Endothelial cell of umbilical vein (primary cell): ENCODE results near the gene STK38L. TPM values are rescaled to one million over a fixed set of nuclear protein-coding genes. Genes with fewer than 3 reads are reported as not detected.

Experiments
- BruUV-seq: library from RNA; stranded (reverse); fragments of 400-500 nt; replicated peaks from 2 replicates; lab custom pipeline; 2021; lab: Mats Ljungman, UMichigan
- CTCF ChIA-PET: fragments of 300-600, 350-600 bp; sonication (Branson Sonifier 250); formaldehyde crosslinking; loops from one replicate; lab custom pipeline; 2021; ENCODE audit warnings: antibody characterized with exemption, inconsistent platforms; lab: Charles Lee
- POLR2A ChIA-PET: fragments of 300-600, 350-600 bp; sonication (Branson Sonifier 250); formaldehyde crosslinking; loops from one replicate; lab custom pipeline; 2021; ENCODE audit warnings: antibody characterized with exemption, inconsistent platforms; lab: Charles Lee
- DNase-seq: peaks from one replicate; pipeline ENCODE4 v3.0.0-alpha.2; 2011; ENCODE audit warnings: low read depth, low spot score
- FAIRE-seq: peaks from 2 replicates; lab custom pipeline; 2011; peaks lifted over from hg19 to GRCh38; lab: Jason Lieb, UNC
- H2AFZ ChIP-seq: 2 replicates; pipeline ENCODE4 v1.6.0; 2012; ENCODE audit warnings: low read depth, low read length, control low read depth, inconsistent platforms
- H3K27ac ChIP-seq: 2 replicates; pipeline ENCODE4 v1.5.1; 2011; ENCODE audit warnings: low read depth, mild to moderate bottlenecking, control low read depth, low read length, moderate library complexity; ENCODE audit not compliant: insufficient read depth
- H3K27me3 ChIP-seq, 2 experiments: 2 replicates each; pipeline versions ENCODE4 v1.6.0 to v1.6.1; 2011; ENCODE audit warnings: low read length in 2 of 2, mixed read lengths in 1 of 2; ENCODE audit not compliant: control insufficient read depth in 2 of 2, insufficient read depth in 2 of 2
- H3K36me3 ChIP-seq, 2 experiments: 2 replicates in 1 of 2; 3 replicates in 1 of 2; pipeline ENCODE4 v1.5.1; 2011; ENCODE audit warnings: low read length in 2 of 2, mild to moderate bottlenecking in 1 of 2, moderate library complexity in 1 of 2; ENCODE audit not compliant: control insufficient read depth in 2 of 2, insufficient read depth in 2 of 2; ENCODE audit errors: extremely low read depth in 1 of 2
- H3K4me1 ChIP-seq: 3 replicates; pipeline ENCODE4 v1.5.1; 2011; ENCODE audit warnings: mild to moderate bottlenecking, low read length; ENCODE audit not compliant: control insufficient read depth, insufficient read depth; ENCODE audit errors: extremely low read depth
- H3K4me2 ChIP-seq: 2 replicates; pipeline ENCODE4 v1.6.1; 2011; ENCODE audit warnings: low read length, control low read depth, mixed read lengths; ENCODE audit not compliant: insufficient read depth
- H3K4me3 ChIP-seq, 3 experiments: fragments of 200-600 bp in 1 of 3; sonication (generic), shearing (Covaris generic) in 1 of 3; replicated peaks in 1 of 3; 2 replicates each; pipeline ENCODE4 v1.5.1; 2011 to 2016; ENCODE audit warnings: control low read depth in 3 of 3, low read length in 3 of 3, mild to moderate bottlenecking in 2 of 3, inconsistent platforms in 1 of 3, low read depth in 1 of 3, moderate library complexity in 1 of 3; ENCODE audit not compliant: insufficient read depth in 1 of 3
- H3K79me2 ChIP-seq: 2 replicates; pipeline ENCODE4 v1.6.0; 2012; ENCODE audit warnings: low read length, inconsistent platforms; ENCODE audit not compliant: control insufficient read depth, insufficient read depth
- H3K9ac ChIP-seq: replicated peaks from 2 replicates; pipeline ENCODE3; 2011; ENCODE audit warnings: low read length, control low read depth; ENCODE audit not compliant: insufficient read depth; ENCODE audit errors: extremely low read depth
- H3K9me1 ChIP-seq: replicated peaks from 3 replicates; pipeline ENCODE4 v1.6.0; 2011; ENCODE audit warnings: mild to moderate bottlenecking, low read length; ENCODE audit not compliant: control insufficient read depth, insufficient read depth; ENCODE audit errors: extremely low read depth
- H3K9me3 ChIP-seq: replicated peaks from 2 replicates; pipeline ENCODE4 v1.5.1; 2012; ENCODE audit warnings: low read length, inconsistent platforms; ENCODE audit not compliant: control insufficient read depth, insufficient read depth
- H4K20me1 ChIP-seq: replicated peaks from 2 replicates; pipeline ENCODE3; 2011; ENCODE audit warnings: mild to moderate bottlenecking, low read length; ENCODE audit not compliant: control insufficient read depth, insufficient read depth; ENCODE audit errors: extremely low read depth
- CTCF ChIP-seq, 2 donors: IDR thresholded peaks; 1 replicate in 1 of 2; 2 replicates in 1 of 2; pipeline ENCODE4 v1.5.1; 2011; ENCODE audit warnings: low read length in 2 of 2, mild to moderate bottlenecking in 2 of 2, moderate library complexity in 2 of 2, control low read depth in 1 of 2, inconsistent platforms in 1 of 2, low read depth in 1 of 2; ENCODE audit not compliant: insufficient read depth in 1 of 2; ENCODE audit errors: extremely low read depth in 1 of 2
- GATA2 ChIP-seq: IDR thresholded peaks from 2 replicates; pipeline ENCODE4 v1.7.0; 2011; ENCODE audit warnings: low read depth, mild to moderate bottlenecking, moderate library complexity, mixed read lengths, low read length; ENCODE audit not compliant: insufficient read length, insufficient read depth
- MAX ChIP-seq: IDR thresholded peaks from 2 replicates; pipeline ENCODE4 v1.6.1; 2011; ENCODE audit not compliant: insufficient read depth, insufficient read length
- MYC ChIP-seq: IDR thresholded peaks from one replicate; pipeline ENCODE4 v1.6.1; 2011; ENCODE audit warnings: mild to moderate bottlenecking, low read depth, low read length
- POLR2A ChIP-seq: IDR thresholded peaks from 2 replicates; pipeline ENCODE4 v1.6.1; 2012; ENCODE audit warnings: low read depth, mild to moderate bottlenecking, control low read depth, low read length
- dilution Hi-C: fragments of 300-500 bp; cut with MboI; formaldehyde crosslinking; loops from one replicate; pipeline ENCODE4 v1.15.0; 2019; ENCODE audit warnings: low sequenced_read_pairs; ENCODE audit not compliant: extremely low pct_ligation_motif_present
- intact Hi-C: fragments of 100-400 bp; cut with micrococcal nuclease; formaldehyde crosslinking; loops from one replicate; pipeline ENCODE4 v1.10.0; 2022
- polyA plus RNA-seq, 4 experiments: library from polyadenylated mRNA; depleted of rRNA in 3 of 4; stranded (reverse) in 3 of 4; unstranded in 1 of 4; fragments of >200 nt; gene quantifications; 2 replicates each; pipeline versions ENCODE4 v1.2.1 to v1.2.3, GENCODE V29; 2011 to 2012; ENCODE audit warnings: missing spikeins in 1 of 4
- total RNA-seq: library from RNA; stranded (reverse); gene quantifications from 2 replicates; pipeline ENCODE4 v1.2.3, GENCODE V29; 2021

STK38L gene
- total and polyA plus RNA-seq, 2 donors (not counting 3 experiments of a cell fraction or from before 2014, with no cell fraction given): 14.7 to 58.4 TPM

- Histone ChIP-seq H2AFZ (no peak overlapping the region), H3K79me2 (no peaks in the 10 kb centered on the region), H3K9me1 (no peaks in the 10 kb centered on the region), H3K27me3 (no peaks in the 10 kb centered on the region), H3K9me3 (no peaks in the 10 kb centered on the region), H3K36me3 (no peaks in the 10 kb centered on the region), H3K4me1 (no peaks in the 10 kb centered on the region), H3K4me3 (no peak overlapping the region), H3K27ac (no peak overlapping the region), H3K9ac (no peak overlapping the region), H3K4me2 (no peak overlapping the region), H4K20me1 (no peaks in the 10 kb centered on the region)
- TF ChIP-seq GATA2: no peak
- TF ChIP-seq MAX: no peak
- FAIRE-seq (no peak), DNase-seq (no peak)
- no TSS peak for BruUV-seq
- dilution Hi-C loops (no loop called here), intact Hi-C loops (no loop called here)
- ChIA-PET CTCF (interaction anchor here (1.1 to 1.2 kb wide), 2 partner anchors 68 to 222 kb away, joined by 3 to 4 read pairs; no protein-coding TSS in a partner anchor), POLR2A (no interaction called here)
These were observed 6.0 kb upstream of the STK38L start for GRCh38 chr12:27237790-27238771.

- no TSS peak for BruUV-seq
These were observed 1.1 kb upstream of the STK38L start for GRCh38 chr12:27243006-27243405.

More at GRCh38 chr12:27243006-27243405, 1.1 kb upstream of the STK38L start:
- Histone ChIP-seq H4K20me1 (no peaks in the 10 kb centered on the region), H3K9ac (no peak overlapping the region), H3K36me3 (no peaks in the 10 kb centered on the region), H3K27me3 (no peaks in the 10 kb centered on the region), H3K79me2 (peaks cover 27% of the 10 kb centered on the region), H3K4me1 (peaks cover 14% of the 10 kb centered on the region), H3K9me3 (no peaks in the 10 kb centered on the region), H3K4me3 (no peak overlapping the region), H3K4me2 (no peak overlapping the region), H3K9me1 (no peaks in the 10 kb centered on the region), H2AFZ (no peak overlapping the region), H3K27ac (no peak overlapping the region)
- DNase-seq: no peak
- CTCF ChIA-PET: interaction anchor here (1.0 to 1.7 kb wide), 2 partner anchors 63 to 227 kb away, joined by 5 to 6 read pairs; no protein-coding TSS in a partner anchor
- TF ChIP-seq MAX: no peak
- no peak for TF ChIP-seq MYC
- no peak for TF ChIP-seq CTCF (IDR thresholded peaks at IDR 0.05; ENCODE audit: extremely low read depth in 1 of 2, insufficient read depth in 1 of 2, low read depth in 1 of 2, low read length in 2 of 2)
- TF ChIP-seq GATA2: no peak
- no peak for TF ChIP-seq POLR2A
- intact Hi-C loops: loop anchor here (5.0 kb wide), 1 partner anchor 101 kb away; no protein-coding TSS in a partner anchor
- POLR2A ChIA-PET: interaction anchor here (1.2 kb wide), 1 partner anchor 63 kb away, joined by 5 read pairs; no protein-coding TSS in a partner anchor
- dilution Hi-C loops: no loop called here
- no peak for FAIRE-seq
